ENCODE measurements around the gene DDAH1.

The DDAH1 gene

DNA sequence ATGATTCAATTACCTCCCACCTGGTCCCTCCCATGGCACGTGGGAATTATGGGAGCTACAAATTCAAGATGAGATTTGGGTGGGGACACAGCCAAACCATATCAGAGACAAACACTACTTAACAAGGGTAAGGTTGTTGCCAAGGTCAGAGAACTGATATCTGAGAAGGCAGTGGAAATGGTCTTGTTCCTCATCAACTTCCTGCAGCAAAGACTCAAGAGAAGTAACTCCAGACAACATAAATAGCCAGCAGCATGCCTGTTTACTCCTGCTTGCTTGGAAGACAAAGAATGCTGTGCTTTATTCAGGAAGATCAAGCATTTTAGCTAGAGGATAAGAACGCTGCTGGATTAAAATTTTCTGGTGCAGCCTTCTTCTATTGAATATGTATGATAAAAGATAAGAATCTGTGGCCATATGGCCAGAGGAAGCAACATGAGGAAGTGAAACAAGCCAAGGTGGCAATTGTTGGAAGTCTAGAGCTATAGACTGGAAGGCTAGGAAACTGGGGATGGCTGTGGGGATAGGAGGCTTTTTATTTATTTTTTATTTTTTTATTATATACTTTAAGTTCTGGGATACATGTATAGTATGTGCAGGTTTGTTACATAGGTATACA lies 36.4 kb downstream of the DDAH1 start:
- FAIRE-seq (no peak), DNase-seq (ENCODE audit: insufficient read length, low spot score) (no peak)
- no peak for TF ChIP-seq TAF1 (IDR thresholded peaks at IDR 0.05; ENCODE audit: low read depth, low read length)
- TF ChIP-seq SPI1 (IDR thresholded peaks at IDR 0.05; ENCODE audit: low read depth, low read length), result peak; percentile 65

DNA sequence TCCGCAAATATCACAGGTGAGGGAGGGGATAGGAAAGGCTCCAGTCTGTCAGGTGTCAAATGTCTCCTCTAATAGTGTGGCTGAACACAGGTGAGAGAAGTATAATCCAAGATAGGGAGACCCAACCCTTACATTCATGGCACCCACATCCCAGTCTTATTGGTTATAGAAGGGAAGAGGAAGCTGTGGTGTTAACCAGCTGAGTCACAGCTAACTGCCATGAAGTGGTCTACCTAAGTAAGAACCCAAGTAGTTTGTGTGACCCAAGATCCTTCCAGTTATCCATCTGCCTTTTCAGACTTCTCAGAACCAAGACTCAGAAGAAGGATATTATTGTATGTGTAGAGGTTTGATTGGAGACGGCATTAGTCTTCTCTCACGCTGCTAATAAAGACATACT lies 37.1 kb downstream of the DDAH1 start:
- no peak for TF ChIP-seq PAX5 (IDR thresholded peaks at IDR 0.05; ENCODE audit: insufficient read depth, low read length, severe bottlenecking)
- TF ChIP-seq POLR2AphosphoS5 (IDR thresholded peaks at IDR 0.05; ENCODE audit: low read depth, low read length), result no peak
- no peak for TF ChIP-seq TAF1 (IDR thresholded peaks at IDR 0.05; ENCODE audit: low read depth, low read length)
- no peak for TF ChIP-seq POU2F2 (IDR thresholded peaks at IDR 0.05; ENCODE audit: low read depth, low read length)
- TF ChIP-seq POLR2A (IDR thresholded peaks at IDR 0.05; ENCODE audit: low read depth, low read length), result no peak
- no peak for TF ChIP-seq SPI1 (IDR thresholded peaks at IDR 0.05; ENCODE audit: low read depth, low read length)
- no peak for DNase-seq (ENCODE audit: insufficient read length, low spot score)
- no peak for FAIRE-seq

DNA sequence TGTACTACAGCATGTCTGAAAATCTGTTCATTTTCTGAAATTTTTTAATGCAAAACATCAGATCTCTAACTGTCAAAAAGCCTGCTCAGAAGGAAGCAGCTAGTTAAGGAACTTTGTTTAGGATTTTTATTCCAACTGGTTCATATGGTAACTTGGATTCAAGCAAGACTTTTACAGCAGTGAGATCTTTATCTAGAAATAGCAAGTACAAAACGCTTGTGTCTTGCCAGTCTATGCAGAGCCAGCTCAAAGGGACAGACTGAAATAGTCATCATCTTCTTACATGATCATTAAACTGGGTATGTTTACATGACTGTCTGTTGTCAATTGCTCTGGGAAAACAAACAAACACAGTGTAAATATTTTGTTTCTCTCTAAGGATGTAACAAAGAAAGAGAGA lies 37.6 kb downstream of the DDAH1 start:
- TF ChIP-seq SPI1 (IDR thresholded peaks at IDR 0.05; ENCODE audit: low read depth, low read length) (no peak), POU2F2 (IDR thresholded peaks at IDR 0.05; ENCODE audit: low read depth, low read length) (no peak), POLR2A (IDR thresholded peaks at IDR 0.05; ENCODE audit: low read depth, low read length) (no peak), PAX5 (IDR thresholded peaks at IDR 0.05; ENCODE audit: insufficient read depth, low read length, severe bottlenecking) (no peak), POLR2AphosphoS5 (IDR thresholded peaks at IDR 0.05; ENCODE audit: low read depth, low read length) (no peak), TAF1 (IDR thresholded peaks at IDR 0.05; ENCODE audit: low read depth, low read length) (no peak)
- FAIRE-seq (no peak), DNase-seq (ENCODE audit: insufficient read length, low spot score) (no peak)

DNA sequence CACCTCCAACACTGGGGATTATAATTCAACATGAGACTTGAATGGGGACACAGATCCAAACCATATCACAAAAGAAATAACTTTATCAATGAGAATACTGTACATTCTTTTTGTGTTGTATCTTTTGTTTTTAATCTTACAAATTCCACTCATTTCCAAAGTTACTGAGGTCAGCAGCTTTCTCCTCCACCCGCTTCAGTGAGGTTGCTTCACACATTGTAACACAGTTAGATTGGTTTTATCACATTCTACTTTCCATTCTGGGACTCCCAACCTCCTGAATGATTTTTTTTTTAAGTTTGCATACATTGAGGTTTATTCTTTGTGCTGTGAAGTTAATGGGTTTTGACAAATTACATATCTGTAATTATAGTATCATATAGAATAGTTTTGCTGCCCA lies 43.8 kb downstream of the DDAH1 start:
- FAIRE-seq, result no peak
- no peak for DNase-seq (ENCODE audit: insufficient read length, low spot score)
- no peak for TF ChIP-seq TAF1 (IDR thresholded peaks at IDR 0.05; ENCODE audit: low read depth, low read length)
- no peak for TF ChIP-seq POLR2A (IDR thresholded peaks at IDR 0.05; ENCODE audit: low read depth, low read length)
- TF ChIP-seq POU2F2 (IDR thresholded peaks at IDR 0.05; ENCODE audit: low read depth, low read length), result no peak
- no peak for TF ChIP-seq PAX5 (IDR thresholded peaks at IDR 0.05; ENCODE audit: insufficient read depth, low read length, severe bottlenecking)
- no peak for TF ChIP-seq SPI1 (IDR thresholded peaks at IDR 0.05; ENCODE audit: low read depth, low read length)
- TF ChIP-seq POLR2AphosphoS5 (IDR thresholded peaks at IDR 0.05; ENCODE audit: low read depth, low read length), result no peak

DNA sequence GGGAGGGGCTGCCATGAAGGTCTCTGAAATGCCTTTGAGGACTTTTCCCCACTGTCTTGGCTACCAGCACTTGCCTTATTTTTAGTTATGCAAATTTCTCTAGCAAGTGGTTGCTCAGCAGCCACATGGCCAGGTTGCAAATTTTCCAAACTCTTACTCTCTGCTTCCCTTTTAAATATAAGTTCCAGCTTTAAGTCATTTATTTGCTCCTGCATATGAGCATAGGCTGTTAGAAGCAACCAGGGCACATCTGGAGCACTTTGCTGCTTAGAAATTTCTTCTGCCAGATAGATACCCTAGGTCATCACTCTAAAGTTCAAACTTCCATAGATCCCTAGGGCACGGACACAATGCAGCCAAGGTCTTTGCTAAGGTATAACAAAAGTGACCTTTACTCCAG lies 44.8 kb downstream of the DDAH1 start:
- DNase-seq (ENCODE audit: insufficient read length, low spot score) (no peak), FAIRE-seq (no peak)

DNA sequence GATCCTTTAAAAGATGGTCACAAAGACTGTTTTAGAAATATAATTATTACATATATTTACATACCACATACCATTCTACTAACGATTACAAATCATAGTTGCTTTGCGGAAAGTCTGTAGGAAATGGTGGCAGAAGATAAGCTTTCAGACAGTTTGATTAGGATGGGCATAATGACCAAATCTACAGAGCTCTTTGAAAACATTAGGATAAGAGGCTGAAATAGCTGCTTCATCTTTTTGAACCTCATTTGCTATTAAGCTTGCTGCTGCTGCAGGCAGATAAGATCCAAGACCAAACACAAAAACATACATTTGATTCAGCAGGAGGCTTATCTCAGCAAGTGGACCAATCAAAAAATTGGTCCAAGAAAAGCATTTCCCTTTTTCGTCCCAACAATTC lies 47.1 kb downstream of the DDAH1 start:
- FAIRE-seq (no peak), DNase-seq (ENCODE audit: insufficient read length, low spot score) (no peak)
- TF ChIP-seq POLR2A (IDR thresholded peaks at IDR 0.05; ENCODE audit: low read depth, low read length) (no peak), SPI1 (IDR thresholded peaks at IDR 0.05; ENCODE audit: low read depth, low read length) (no peak), POLR2AphosphoS5 (IDR thresholded peaks at IDR 0.05; ENCODE audit: low read depth, low read length) (no peak), POU2F2 (IDR thresholded peaks at IDR 0.05; ENCODE audit: low read depth, low read length) (no peak), PAX5 (IDR thresholded peaks at IDR 0.05; ENCODE audit: insufficient read depth, low read length, severe bottlenecking) (no peak), TAF1 (IDR thresholded peaks at IDR 0.05; ENCODE audit: low read depth, low read length) (no peak)

More for the DNA sequence above, 44.8 kb downstream of the DDAH1 start:
- TF ChIP-seq POLR2A (IDR thresholded peaks at IDR 0.05; ENCODE audit: low read depth, low read length) (no peak), TAF1 (IDR thresholded peaks at IDR 0.05; ENCODE audit: low read depth, low read length) (no peak), POLR2AphosphoS5 (IDR thresholded peaks at IDR 0.05; ENCODE audit: low read depth, low read length) (no peak), PAX5 (IDR thresholded peaks at IDR 0.05; ENCODE audit: insufficient read depth, low read length, severe bottlenecking) (no peak), SPI1 (IDR thresholded peaks at IDR 0.05; ENCODE audit: low read depth, low read length) (no peak)

DNA sequence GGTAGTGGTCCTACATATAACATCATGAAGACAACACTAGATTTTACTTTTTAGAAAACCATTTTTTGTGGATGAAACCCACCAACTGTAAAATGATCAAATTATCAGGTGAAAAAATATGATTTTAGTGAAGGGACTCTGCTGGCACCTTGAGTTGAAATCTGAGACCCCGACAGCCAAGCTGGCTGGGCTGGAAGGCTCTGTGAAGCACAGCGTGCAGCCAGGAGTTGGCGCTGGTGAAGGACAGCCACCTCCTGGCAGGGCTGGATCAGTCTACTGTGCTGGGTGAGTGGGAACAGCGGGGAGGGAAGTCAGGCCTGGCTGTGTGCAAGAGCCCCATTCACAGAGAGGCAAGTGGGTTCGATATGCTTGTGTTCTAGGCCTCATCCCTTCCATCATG lies 47.9 kb downstream of the DDAH1 start:
- DNase-seq (ENCODE audit: insufficient read length, low spot score) (no peak), FAIRE-seq (no peak)
- TF ChIP-seq TAF1 (IDR thresholded peaks at IDR 0.05; ENCODE audit: low read depth, low read length) (no peak), PAX5 (IDR thresholded peaks at IDR 0.05; ENCODE audit: insufficient read depth, low read length, severe bottlenecking) (no peak), POLR2AphosphoS5 (IDR thresholded peaks at IDR 0.05; ENCODE audit: low read depth, low read length) (no peak), SPI1 (IDR thresholded peaks at IDR 0.05; ENCODE audit: low read depth, low read length) (no peak), POLR2A (IDR thresholded peaks at IDR 0.05; ENCODE audit: low read depth, low read length) (no peak), POU2F2 (IDR thresholded peaks at IDR 0.05; ENCODE audit: low read depth, low read length) (no peak)

DNA sequence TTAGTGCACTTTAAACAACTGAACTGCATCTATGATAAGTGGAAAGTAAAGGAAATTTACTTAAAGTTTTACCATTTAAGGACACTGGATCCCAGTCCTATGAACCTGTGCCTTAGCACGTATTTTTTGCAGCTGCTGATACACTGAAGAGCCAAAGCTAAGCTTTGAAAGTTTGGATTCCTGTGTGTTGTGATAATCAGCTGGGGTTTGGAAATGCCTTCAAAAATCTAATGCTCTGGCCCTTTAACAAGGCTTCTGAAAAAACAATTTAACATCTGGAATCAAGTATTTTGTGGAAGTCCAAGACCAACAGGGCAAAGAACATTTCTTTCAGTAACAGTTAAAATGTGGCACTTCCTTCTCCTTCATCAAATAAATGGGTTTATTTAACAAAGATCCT lies 51.8 kb downstream of the DDAH1 start:
- TF ChIP-seq POLR2A (IDR thresholded peaks at IDR 0.05; ENCODE audit: low read depth, low read length) (no peak), POU2F2 (IDR thresholded peaks at IDR 0.05; ENCODE audit: low read depth, low read length) (no peak), PAX5 (IDR thresholded peaks at IDR 0.05; ENCODE audit: insufficient read depth, low read length, severe bottlenecking) (no peak), POLR2AphosphoS5 (IDR thresholded peaks at IDR 0.05; ENCODE audit: low read depth, low read length) (no peak), TAF1 (IDR thresholded peaks at IDR 0.05; ENCODE audit: low read depth, low read length) (no peak), SPI1 (IDR thresholded peaks at IDR 0.05; ENCODE audit: low read depth, low read length) (no peak)
- DNase-seq (ENCODE audit: insufficient read length, low spot score), result no peak

DNA sequence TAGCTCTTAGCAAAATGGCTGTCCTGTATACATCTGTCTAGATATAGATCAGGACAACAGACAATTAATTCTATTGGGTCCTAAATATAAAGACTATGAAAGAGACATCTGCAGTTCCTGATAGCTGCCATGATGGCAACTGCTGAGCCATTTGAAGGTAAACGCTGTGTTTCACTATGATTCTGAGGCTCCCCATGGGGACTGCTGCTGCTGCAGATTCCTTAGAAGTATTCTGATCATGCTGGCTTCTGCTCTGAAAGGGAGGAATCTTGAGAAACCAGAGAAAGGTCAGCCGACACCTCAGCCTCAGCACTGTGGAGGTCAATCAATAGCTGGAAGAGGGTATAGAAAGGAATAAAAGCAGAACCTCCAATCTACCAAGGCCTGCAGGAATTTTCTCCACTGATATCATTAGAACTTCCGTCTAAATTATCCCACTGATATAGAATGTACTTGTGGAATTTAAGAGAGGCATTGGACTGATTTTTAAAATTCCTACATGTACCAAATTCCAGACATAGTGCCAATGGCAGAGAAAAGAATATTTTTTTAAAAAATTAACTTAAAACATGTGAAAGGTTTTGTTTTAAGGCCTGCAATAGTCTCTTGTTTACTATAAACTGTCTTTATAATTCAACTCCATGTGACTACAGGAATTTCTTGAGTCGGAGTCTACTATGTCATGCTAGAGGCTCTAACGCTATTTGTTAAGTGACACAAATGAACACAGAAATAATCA lies 53.2 kb downstream of the DDAH1 start:
- FAIRE-seq, result no peak
- TF ChIP-seq POLR2A (IDR thresholded peaks at IDR 0.05; ENCODE audit: low read depth, low read length) (no peak), POLR2AphosphoS5 (IDR thresholded peaks at IDR 0.05; ENCODE audit: low read depth, low read length) (no peak), POU2F2 (IDR thresholded peaks at IDR 0.05; ENCODE audit: low read depth, low read length) (no peak), TAF1 (IDR thresholded peaks at IDR 0.05; ENCODE audit: low read depth, low read length) (no peak), PAX5 (IDR thresholded peaks at IDR 0.05; ENCODE audit: insufficient read depth, low read length, severe bottlenecking) (no peak), SPI1 (IDR thresholded peaks at IDR 0.05; ENCODE audit: low read depth, low read length) (no peak)
- DNase-seq (ENCODE audit: insufficient read length, low spot score), result no peak

More for the DNA sequence above, 51.8 kb downstream of the DDAH1 start:
- no peak for FAIRE-seq

All from GM12891 (cell line).